HepG2 (cell line): Measurements from ENCODE around the gene SETD2. TPM values are rescaled to one million over a fixed set of nuclear protein-coding genes. Genes with fewer than 3 reads are reported as not detected.

ENCODE experiments used
- ATAC-seq: fragments of 200-7000 bp; cut with Tn5 transposase; 3 replicates; pipeline ENCODE4 v1.9.1; 2020; ENCODE audit warnings: mild to moderate bottlenecking, moderate library complexity
- BruUV-seq: library from RNA; stranded (reverse); fragments of 400-500 nt; replicated peaks from 2 replicates; lab custom pipeline; 2021; lab: Mats Ljungman, UMichigan
- CTCF ChIA-PET: fragments of 300-600 bp; formaldehyde crosslinking; extraction: SDS; loops from one replicate; lab custom pipeline; 2021; ENCODE audit warnings: low total read pairs, inconsistent platforms, low intra/inter-chr PET ratio; lab: Yijun Ruan, JAX
- POLR2A ChIA-PET: fragments of 350-600 bp; sonication (Branson Sonifier 250); formaldehyde crosslinking; loops from one replicate; lab custom pipeline; 2020; ENCODE audit warnings: antibody characterized with exemption, inconsistent platforms; lab: Yijun Ruan, JAX
- DNase-seq: peaks from one replicate; pipeline ENCODE4 v3.0.0-alpha.2; 2015; ENCODE audit warnings: low spot score
- FAIRE-seq: peaks from 3 replicates; lab custom pipeline; 2011; peaks lifted over from hg19 to GRCh38; lab: Jason Lieb, UNC
- H2AFZ ChIP-seq: one replicate; pipeline ENCODE4 v1.6.1; 2011; ENCODE audit warnings: low read length, inconsistent platforms
- H3K27ac ChIP-seq: fragments of 300-600 bp; 3 replicates; pipeline ENCODE4 v1.8.0; 2011; ENCODE audit warnings: mixed run types, mild to moderate bottlenecking, mixed read lengths, low read length, inconsistent platforms; ENCODE audit not compliant: insufficient read depth; ENCODE audit errors: extremely low read length
- H3K27me3 ChIP-seq, 2 experiments: fragments of 200-600 bp in 1 of 2; 2 replicates in 1 of 2; 3 replicates in 1 of 2; pipeline versions ENCODE4 v1.6.0 to v1.8.0; 2011; ENCODE audit warnings: low read length in 2 of 2, mild to moderate bottlenecking in 2 of 2, moderate library complexity in 2 of 2, inconsistent platforms in 1 of 2; ENCODE audit not compliant: insufficient read depth in 2 of 2, control insufficient read depth in 1 of 2
- H3K36me3 ChIP-seq, 2 experiments: fragments of 200-600 bp in 1 of 2; replicated peaks in 1 of 2; 2 replicates in 1 of 2; 3 replicates in 1 of 2; pipeline versions ENCODE4 v1.5.1 to v1.8.0; 2011; ENCODE audit warnings: low read length in 2 of 2, inconsistent platforms in 1 of 2; ENCODE audit not compliant: insufficient read depth in 2 of 2, control insufficient read depth in 1 of 2
- H3K4me1 ChIP-seq: 2 replicates; pipeline ENCODE4 v1.5.1; 2012; ENCODE audit warnings: low read length, inconsistent platforms; ENCODE audit not compliant: insufficient read depth
- H3K4me2 ChIP-seq: 2 replicates; pipeline ENCODE4 v1.6.0; 2011; ENCODE audit warnings: low read depth, low read length, inconsistent platforms
- H3K4me3 ChIP-seq, 3 experiments: fragments of 200-600 bp in 1 of 3; sonication (generic), shearing (Covaris generic) in 1 of 3; replicated peaks in 1 of 3; 2 replicates each; pipeline ENCODE4 v1.5.1; 2011 to 2016; ENCODE audit warnings: low read length in 3 of 3, inconsistent platforms in 2 of 3, low read depth in 2 of 3, mild to moderate bottlenecking in 2 of 3, control low read depth in 1 of 3, mixed read lengths in 1 of 3; ENCODE audit not compliant: insufficient read depth in 1 of 3
- H3K79me2 ChIP-seq: one replicate; pipeline ENCODE4 v1.6.1; 2011; ENCODE audit warnings: low read length, inconsistent platforms; ENCODE audit not compliant: insufficient read depth
- H3K9ac ChIP-seq: 2 replicates; pipeline ENCODE4 v1.6.0; 2011; ENCODE audit warnings: mild to moderate bottlenecking, low read depth, low read length, inconsistent platforms; ENCODE audit not compliant: insufficient read depth
- H3K9me3 ChIP-seq: 2 replicates; pipeline ENCODE4 v1.5.1; 2012; ENCODE audit warnings: mild to moderate bottlenecking, low read length
- H4K20me1 ChIP-seq: 2 replicates; pipeline ENCODE4 v1.6.0; 2011; ENCODE audit warnings: inconsistent platforms, mild to moderate bottlenecking, low read length, moderate library complexity; ENCODE audit not compliant: insufficient read depth
- LCORL ChIP-seq, 2 experiments: fragments of 450-650 bp in 1 of 2; sonication (generic) in 1 of 2; formaldehyde crosslinking in 1 of 2; IDR thresholded peaks; 2 replicates each; pipeline versions ENCODE4 v1.5.0 to v1.6.1; 2017 to 2020; ENCODE audit warnings: antibody characterized with exemption in 1 of 2, missing genetic modification reagents in 1 of 2
- NFATC3 ChIP-seq: sonication (generic); formaldehyde crosslinking; IDR thresholded peaks from 2 replicates; pipeline ENCODE4 v1.5.1; 2020; ENCODE audit warnings: mild to moderate bottlenecking, missing genetic modification reagents
- NFE2L1 ChIP-seq: sonication (generic); formaldehyde crosslinking; IDR thresholded peaks from 2 replicates; pipeline ENCODE4 v1.4.0; 2020; ENCODE audit warnings: missing genetic modification reagents, mild to moderate bottlenecking, borderline replicate concordance
- NR1H2 ChIP-seq: sonication (generic); formaldehyde crosslinking; IDR thresholded peaks from 2 replicates; pipeline ENCODE4 v1.8.1; 2022; ENCODE audit warnings: low read depth, missing genetic modification reagents, borderline replicate concordance
- POLR2A ChIP-seq, 2 experiments: IDR thresholded peaks; 2 replicates each; pipeline ENCODE4 v1.6.1; 2011; ENCODE audit warnings: low read depth in 2 of 2, low read length in 2 of 2, mild to moderate bottlenecking in 1 of 2, moderate library complexity in 1 of 2; ENCODE audit not compliant: insufficient read depth in 1 of 2
- POLR2G ChIP-seq: fragments of 200-400 bp; formaldehyde crosslinking; IDR thresholded peaks from 2 replicates; pipeline ENCODE4 v1.6.1; 2018; ENCODE audit warnings: mild to moderate bottlenecking, low read depth, low read length, moderate library complexity
- RBFOX2 ChIP-seq: fragments of 200-400 bp; formaldehyde crosslinking; IDR thresholded peaks from 2 replicates; pipeline ENCODE4 v1.6.1; 2017; ENCODE audit warnings: low read depth, mild to moderate bottlenecking, low read length
- REXO4 ChIP-seq: sonication (generic); formaldehyde crosslinking; IDR thresholded peaks from 2 replicates; pipeline ENCODE4 v1.8.0; 2022; ENCODE audit warnings: missing genetic modification reagents, mild to moderate bottlenecking, borderline replicate concordance
- SP4 ChIP-seq: sonication (generic); formaldehyde crosslinking; IDR thresholded peaks from 2 replicates; pipeline ENCODE4 v1.8.1; 2023; ENCODE audit warnings: mild to moderate bottlenecking, missing genetic modification reagents
- ZFP82 ChIP-seq: sonication (generic); formaldehyde crosslinking; IDR thresholded peaks from 2 replicates; pipeline ENCODE4 v1.5.1; 2020; ENCODE audit warnings: mild to moderate bottlenecking, missing genetic modification reagents, borderline replicate concordance
- ZNF224 ChIP-seq: sonication (generic); formaldehyde crosslinking; IDR thresholded peaks from 2 replicates; pipeline ENCODE4 v1.5.0; 2020; ENCODE audit warnings: mild to moderate bottlenecking, missing genetic modification reagents
- ZNF644 ChIP-seq: IDR thresholded peaks from 2 replicates; pipeline ENCODE4 v1.6.1; 2016; ENCODE audit warnings: low read depth
- ZNF747 ChIP-seq: sonication (generic); formaldehyde crosslinking; IDR thresholded peaks from 2 replicates; pipeline ENCODE4 v1.8.1; 2023; ENCODE audit warnings: missing genetic modification reagents, mild to moderate bottlenecking, borderline replicate concordance
- ZNF776 ChIP-seq: sonication (generic); formaldehyde crosslinking; IDR thresholded peaks from 2 replicates; pipeline ENCODE4 v1.4.0; 2020; ENCODE audit warnings: mild to moderate bottlenecking, missing genetic modification reagents
- WGBS: methylation state at CpG from one replicate; pipeline ENCODE4 v1.1.6; 2017; ENCODE audit warnings: low lambda C conversion rate; 5-methylcytosine and 5-hydroxymethylcytosine counted together
- in situ Hi-C: cut with HindIII; loops from 2 replicates; pipeline ENCODE4 v1.10.0; 2017; ENCODE audit warnings: low pct_unique_long_range_greater_than_20kb; ENCODE audit not compliant: extremely low pct_ligation_motif_present
- intact Hi-C: fragments of 100-400 bp; cut with micrococcal nuclease; formaldehyde crosslinking; loops from one replicate; pipeline ENCODE4 v1.10.0; 2022; ENCODE audit not compliant: unreplicated experiment
- polyA plus RNA-seq, 8 experiments: library from polyadenylated mRNA; depleted of rRNA in 3 of 8; stranded (reverse) in 7 of 8; unstranded in 1 of 8; fragments of >200 nt; fragmentation: Illumina TruSeq in 4 of 8; extraction: Trizol in 4 of 8; gene quantifications; 2 replicates each; pipeline versions ENCODE4 v1.2.1 to v1.2.3, GENCODE V29; 2011 to 2016; ENCODE audit warnings: low read depth in 4 of 8, missing spikeins in 1 of 8, mixed read lengths in 1 of 8; ENCODE audit not compliant: insufficient read depth in 1 of 8
- total RNA-seq, 5 experiments: library from RNA; depleted of rRNA; stranded (reverse); fragments of >200 nt; fragmentation: Illumina TruSeq; extraction: Trizol; gene quantifications; 2 replicates each; pipeline ENCODE4 v1.2.3, GENCODE V29; 2016; ENCODE audit warnings: low read depth in 1 of 5
- TF ChIP-seq, protein P1 (sequence below): sonication (generic); formaldehyde crosslinking; IDR thresholded peaks from 2 replicates; pipeline ENCODE4 v1.4.0; 2020; ENCODE audit warnings: missing genetic modification reagents, mild to moderate bottlenecking, borderline replicate concordance
- TF ChIP-seq, protein P2 (sequence below): sonication (generic); formaldehyde crosslinking; conservative IDR thresholded peaks from 2 replicates; pipeline ENCODE4 v1.4.0; 2020; ENCODE audit warnings: missing genetic modification reagents
- TF ChIP-seq, protein P3 (sequence below): sonication (generic); formaldehyde crosslinking; conservative IDR thresholded peaks from 2 replicates; pipeline ENCODE4 v1.8.0; 2022; ENCODE audit warnings: mild to moderate bottlenecking, moderate library complexity, missing genetic modification reagents
- TF ChIP-seq, protein P4 (sequence below): sonication (generic); formaldehyde crosslinking; IDR thresholded peaks from 2 replicates; pipeline ENCODE4 v1.8.1; 2023; ENCODE audit warnings: mild to moderate bottlenecking, missing genetic modification reagents, borderline replicate concordance

The SETD2 gene
- total and polyA plus RNA-seq, 2 of the 13 experiments (the other 11 are each of a cell fraction or from before 2014, with no cell fraction given): 14.2 to 24.2 TPM

DNA sequence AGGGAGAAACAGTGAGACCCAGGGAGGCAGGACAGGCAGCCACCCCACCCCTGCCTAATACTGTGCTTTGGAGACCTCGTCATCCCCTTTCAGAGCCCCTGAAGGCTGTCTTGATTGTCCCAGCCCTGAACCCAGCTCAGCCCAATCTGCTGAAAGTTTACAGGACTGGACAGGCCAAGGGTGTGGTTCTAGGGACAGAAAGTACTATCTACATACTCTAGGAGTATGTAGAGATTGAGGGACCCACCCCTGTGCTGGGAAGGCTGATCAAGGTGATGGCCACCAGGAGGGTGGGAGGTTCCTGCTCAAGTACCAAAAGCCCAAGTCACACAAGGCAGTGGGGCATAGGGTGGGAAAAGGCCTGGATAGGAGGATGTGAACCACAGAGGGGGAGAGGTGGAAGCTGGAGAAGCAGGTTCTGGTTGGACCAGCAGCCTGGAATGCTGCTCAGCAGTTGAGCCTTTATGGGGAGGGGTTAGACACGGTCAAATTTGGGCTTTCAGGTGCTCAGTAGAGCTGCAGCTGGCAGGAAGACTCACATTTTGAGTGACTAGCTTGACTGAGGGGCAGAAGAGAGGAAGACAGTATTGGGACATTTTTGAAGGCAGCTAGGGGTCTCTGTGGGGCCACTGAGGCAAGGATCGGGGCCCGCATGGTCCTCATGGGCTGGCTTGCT is 177.7 kb downstream of the SETD2 start (continued):
- no peak for TF ChIP-seq ZNF747
- no peak for TF ChIP-seq ZFP82 (CRISPR knock-in tag)
- TF ChIP-seq, protein P1, sequence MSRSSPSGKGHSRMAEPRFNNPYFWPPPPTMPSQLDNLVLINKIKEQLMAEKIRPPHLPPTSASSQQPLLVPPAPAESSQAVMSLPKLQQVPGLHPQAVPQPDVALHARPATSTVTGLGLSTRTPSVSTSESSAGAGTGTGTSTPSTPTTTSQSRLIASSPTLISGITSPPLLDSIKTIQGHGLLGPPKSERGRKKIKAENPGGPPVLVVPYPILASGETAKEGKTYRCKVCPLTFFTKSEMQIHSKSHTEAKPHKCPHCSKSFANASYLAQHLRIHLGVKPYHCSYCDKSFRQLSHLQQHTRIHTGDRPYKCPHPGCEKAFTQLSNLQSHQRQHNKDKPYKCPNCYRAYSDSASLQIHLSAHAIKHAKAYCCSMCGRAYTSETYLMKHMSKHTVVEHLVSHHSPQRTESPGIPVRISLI: no peak
- no peak for TF ChIP-seq POLR2G
- TF ChIP-seq, all 625 proteins: peak for 0

DNA sequence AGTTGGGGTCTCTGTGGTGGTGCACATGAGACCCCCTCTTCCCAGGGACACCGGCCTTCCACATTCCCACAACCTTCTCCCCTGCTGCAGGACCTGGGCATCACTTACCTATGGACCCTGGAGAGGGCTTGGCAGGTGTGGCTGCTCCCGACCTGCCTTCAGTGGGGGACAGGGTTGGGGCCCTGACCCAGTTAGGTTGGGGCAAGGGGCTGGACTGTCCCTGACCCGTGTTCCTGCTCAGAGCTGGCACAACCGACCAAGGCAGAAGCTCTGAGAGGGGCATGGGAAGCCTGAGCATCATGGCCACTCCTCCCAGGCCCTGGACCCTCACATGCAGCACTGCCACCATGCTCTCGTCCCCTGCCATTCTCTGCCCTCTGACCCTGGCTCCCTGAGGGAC is 178.3 kb downstream of the SETD2 start:
- intact Hi-C loops (no loop called here), in situ Hi-C loops (no loop called here)
- Histone ChIP-seq H3K36me3 (no peaks in the 10 kb centered on the region), H3K4me3 (no peak overlapping the region), H2AFZ (no peak overlapping the region), H3K9me3 (no peaks in the 10 kb centered on the region), H4K20me1 (no peaks in the 10 kb centered on the region), H3K4me2 (no peak overlapping the region), H3K27me3 (no peaks in the 10 kb centered on the region), H3K4me1 (peaks cover 30% of the 10 kb centered on the region), H3K27ac (no peak overlapping the region), H3K79me2 (no peaks in the 10 kb centered on the region), H3K9ac (no peak overlapping the region)
- POLR2A ChIA-PET: interaction anchor here (1.0 kb wide), 1 partner anchor 9 kb away, joined by 6 read pairs; the partner anchor contains the start of gene CCDC12
- 100% methylated on average over 2 of the region's 5 CpGs for WGBS
- ATAC-seq (no peak), FAIRE-seq (no peak), DNase-seq (no peak)
- CTCF ChIA-PET: no interaction called here
- BruUV-seq: no TSS peak
- TF ChIP-seq NFATC3 (CRISPR knock-in tag) (no peak), SP4 (CRISPR knock-in tag) (no peak), ZNF644 (CRISPR knock-in tag) (no peak), ZNF224 (CRISPR knock-in tag) (no peak), POLR2A (IDR thresholded peaks at IDR 0.05; ENCODE audit: insufficient read depth in 1 of 2, low read depth in 2 of 2, low read length in 2 of 2) (no peak), ZNF776 (CRISPR knock-in tag) (no peak), REXO4 (CRISPR knock-in tag) (no peak), NR1H2 (no peak), NFE2L1 (CRISPR knock-in tag) (no peak), RBFOX2 (no peak), LCORL (IDR thresholded peaks at IDR 0.05) (no peak), LCORL (CRISPR knock-in tag; IDR thresholded peaks at IDR 0.05) (no peak)
- TF ChIP-seq, protein P2, sequence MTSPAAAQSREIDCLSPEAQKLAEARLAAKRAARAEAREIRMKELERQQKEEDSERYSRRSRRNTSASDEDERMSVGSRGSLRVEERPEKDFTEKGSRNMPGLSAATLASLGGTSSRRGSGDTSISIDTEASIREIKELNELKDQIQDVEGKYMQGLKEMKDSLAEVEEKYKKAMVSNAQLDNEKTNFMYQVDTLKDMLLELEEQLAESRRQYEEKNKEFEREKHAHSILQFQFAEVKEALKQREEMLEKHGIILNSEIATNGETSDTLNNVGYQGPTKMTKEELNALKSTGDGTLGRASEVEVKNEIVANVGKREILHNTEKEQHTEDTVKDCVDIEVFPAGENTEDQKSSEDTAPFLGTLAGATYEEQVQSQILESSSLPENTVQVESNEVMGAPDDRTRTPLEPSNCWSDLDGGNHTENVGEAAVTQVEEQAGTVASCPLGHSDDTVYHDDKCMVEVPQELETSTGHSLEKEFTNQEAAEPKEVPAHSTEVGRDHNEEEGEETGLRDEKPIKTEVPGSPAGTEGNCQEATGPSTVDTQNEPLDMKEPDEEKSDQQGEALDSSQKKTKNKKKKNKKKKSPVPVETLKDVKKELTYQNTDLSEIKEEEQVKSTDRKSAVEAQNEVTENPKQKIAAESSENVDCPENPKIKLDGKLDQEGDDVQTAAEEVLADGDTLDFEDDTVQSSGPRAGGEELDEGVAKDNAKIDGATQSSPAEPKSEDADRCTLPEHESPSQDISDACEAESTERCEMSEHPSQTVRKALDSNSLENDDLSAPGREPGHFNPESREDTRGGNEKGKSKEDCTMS (CRISPR knock-in tag): no peak
- TF ChIP-seq, protein P3, sequence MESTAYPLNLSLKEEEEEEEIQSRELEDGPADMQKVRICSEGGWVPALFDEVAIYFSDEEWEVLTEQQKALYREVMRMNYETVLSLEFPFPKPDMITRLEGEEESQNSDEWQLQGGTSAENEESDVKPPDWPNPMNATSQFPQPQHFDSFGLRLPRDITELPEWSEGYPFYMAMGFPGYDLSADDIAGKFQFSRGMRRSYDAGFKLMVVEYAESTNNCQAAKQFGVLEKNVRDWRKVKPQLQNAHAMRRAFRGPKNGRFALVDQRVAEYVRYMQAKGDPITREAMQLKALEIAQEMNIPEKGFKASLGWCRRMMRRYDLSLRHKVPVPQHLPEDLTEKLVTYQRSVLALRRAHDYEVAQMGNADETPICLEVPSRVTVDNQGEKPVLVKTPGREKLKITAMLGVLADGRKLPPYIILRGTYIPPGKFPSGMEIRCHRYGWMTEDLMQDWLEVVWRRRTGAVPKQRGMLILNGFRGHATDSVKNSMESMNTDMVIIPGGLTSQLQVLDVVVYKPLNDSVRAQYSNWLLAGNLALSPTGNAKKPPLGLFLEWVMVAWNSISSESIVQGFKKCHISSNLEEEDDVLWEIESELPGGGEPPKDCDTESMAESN: no peak
- TF ChIP-seq, protein P4, sequence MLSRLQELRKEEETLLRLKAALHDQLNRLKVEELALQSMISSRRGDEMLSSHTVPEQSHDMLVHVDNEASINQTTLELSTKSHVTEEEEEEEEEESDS (CRISPR knock-in tag): no peak
- TF ChIP-seq, all 625 proteins: peak for 0
